H1 (cell line): ENCODE results near the gene ADCY2. TPM values are rescaled to one million over a fixed set of nuclear protein-coding genes. Genes with fewer than 3 reads are reported as not detected.

ENCODE experiments used
- ASH2L ChIP-seq: fragments of 200-600, 300-600 bp; sonication (generic); IDR thresholded peaks from one replicate; pipeline ENCODE4 v1.7.1; 2017; ENCODE audit warnings: low read length
- BACH1 ChIP-seq: IDR thresholded peaks from 2 replicates; pipeline ENCODE4 v1.6.1; 2012; ENCODE audit warnings: low read length, improper control_type of control experiment
- CBX8 ChIP-seq: fragments of 300-800, 300-1000 bp; sonication (generic); IDR thresholded peaks from 2 replicates; pipeline ENCODE4 v1.7.1; 2016; ENCODE audit warnings: low read depth, low read length, borderline replicate concordance
- GABPA ChIP-seq: IDR thresholded peaks from 2 replicates; pipeline ENCODE4 v1.6.1; 2011; ENCODE audit warnings: mild to moderate bottlenecking, low read length, moderate library complexity, borderline replicate concordance; ENCODE audit not compliant: insufficient read depth
- KDM4A ChIP-seq: IDR thresholded peaks from one replicate; pipeline ENCODE4 v1.7.1; 2012; ENCODE audit warnings: low read depth, mild to moderate bottlenecking, moderate library complexity, low read length, inconsistent platforms; ENCODE audit not compliant: severe bottlenecking
- KDM5A ChIP-seq: fragments of 200-600 bp; IDR thresholded peaks from 2 replicates; pipeline ENCODE4 v1.7.1; 2012; ENCODE audit warnings: mild to moderate bottlenecking, low read length, inconsistent platforms, mixed read lengths
- NANOG ChIP-seq: IDR thresholded peaks from 2 replicates; pipeline ENCODE4 v1.6.1; 2011; ENCODE audit warnings: low read length, low read depth, mild to moderate bottlenecking, inconsistent platforms; ENCODE audit not compliant: insufficient read depth, poor library complexity, severe bottlenecking
- POLR2A ChIP-seq, 2 experiments: IDR thresholded peaks; 1 replicate in 1 of 2; 2 replicates in 1 of 2; pipeline ENCODE4 v1.6.1; 2011; ENCODE audit warnings: low read depth in 2 of 2, low read length in 2 of 2, mild to moderate bottlenecking in 2 of 2; ENCODE audit errors: control extremely low read depth in 1 of 2
- POLR2AphosphoS5 ChIP-seq: IDR thresholded peaks from 2 replicates; pipeline ENCODE4 v1.6.1; 2011; ENCODE audit warnings: low read depth, low read length
- SRF ChIP-seq: IDR thresholded peaks from 2 replicates; pipeline ENCODE4 v1.6.1; 2011; ENCODE audit warnings: mild to moderate bottlenecking, low read depth, low read length, moderate library complexity
- TAF1 ChIP-seq: IDR thresholded peaks from 2 replicates; pipeline ENCODE4 v1.6.1; 2011; ENCODE audit warnings: mild to moderate bottlenecking, low read depth, low read length
- USF2 ChIP-seq: IDR thresholded peaks from 2 replicates; pipeline ENCODE4 v1.6.1; 2011; ENCODE audit warnings: low read length, improper control_type of control experiment
- ZNF274 ChIP-seq: IDR thresholded peaks from 2 replicates; pipeline ENCODE4 v1.7.0; 2012; ENCODE audit warnings: low read length, borderline replicate concordance; ENCODE audit errors: extremely low read depth
- polyA plus RNA-seq, 7 experiments: library from polyadenylated mRNA; depleted of rRNA in 3 of 7; stranded (reverse) in 5 of 7; unstranded in 2 of 7; fragments of >200 nt in 5 of 7; fragments of 200-250 nt in 2 of 7; gene quantifications; 1 replicate in 5 of 7; 2 replicates in 1 of 7; 4 replicates in 1 of 7; pipeline versions ENCODE4 v1.2.1 to v1.2.3, GENCODE V29; 2011 to 2013; ENCODE audit warnings: missing spikeins in 2 of 7, mixed read lengths in 2 of 7
- total RNA-seq: library from RNA; stranded (reverse); fragmentation: NEBNext Ultra II Directional; extraction: Animal tissue kit (Norgen Biotek cat#: 25700); gene quantifications from 2 replicates; pipeline ENCODE4 v1.2.1, GENCODE V29; 2021

Gene ADCY2
- total and polyA plus RNA-seq, 2 of the 8 experiments (the other 6 are each of a cell fraction or from before 2014, with no cell fraction given): 35.8 to 122 TPM

GRCh38 chr5:7815892-7816534 lies 420.1 kb downstream of the ADCY2 start (continued):
- TF ChIP-seq POLR2A (IDR thresholded peaks at IDR 0.05; ENCODE audit: control extremely low read depth in 1 of 2, low read depth in 2 of 2, low read length in 2 of 2) (no peak), TAF1 (no peak), ASH2L (peak; percentile 96), ZNF274 (no peak), BACH1 (peak; percentile 92), NANOG (peak; percentile 6), CBX8 (no peak), KDM4A (peak; percentile 37), USF2 (no peak), GABPA (no peak), POLR2AphosphoS5 (no peak), KDM5A (no peak), SRF (peak; percentile 89)
